Neural cell (in vitro differentiated cells): ENCODE measurements around the gene NKX3-2.

Experiments
- CTCF ChIP-seq: fragments of 450-650 bp; IDR thresholded peaks from 2 replicates; pipeline ENCODE4 v1.5.1; 2014; ENCODE audit warnings: antibody characterized with exemption, mild to moderate bottlenecking, moderate library complexity; ENCODE audit not compliant: poor library complexity, severe bottlenecking
- EZH2 ChIP-seq: fragments of 200-600, 300-800 bp; shearing (Covaris generic), sonication (generic); IDR thresholded peaks from 2 replicates; pipeline ENCODE4 v1.6.1; 2014; ENCODE audit warnings: antibody characterized with exemption, low read length, borderline replicate concordance, mild to moderate bottlenecking; ENCODE audit not compliant: insufficient read depth, poor library complexity, severe bottlenecking
- POLR2AphosphoS5 ChIP-seq: IDR thresholded peaks from 2 replicates; pipeline ENCODE4 v1.6.1; 2012
- RAD21 ChIP-seq: fragments of 450-650 bp; conservative IDR thresholded peaks from 2 replicates; pipeline ENCODE4 v1.6.1; 2014; ENCODE audit warnings: antibody characterized with exemption, mild to moderate bottlenecking, moderate library complexity
- REST ChIP-seq: IDR thresholded peaks from 2 replicates; pipeline ENCODE4 v1.6.1; 2012; ENCODE audit warnings: borderline replicate concordance
- SMC3 ChIP-seq: fragments of 450-650 bp; conservative IDR thresholded peaks from 2 replicates; pipeline ENCODE4 v1.6.1; 2014; ENCODE audit warnings: antibody characterized with exemption, mild to moderate bottlenecking, moderate library complexity; ENCODE audit not compliant: poor library complexity
- TAF1 ChIP-seq: IDR thresholded peaks from 2 replicates; pipeline ENCODE4 v1.6.1; 2012; ENCODE audit warnings: low read depth

- TF ChIP-seq SMC3 (no peak), CTCF (no peak), EZH2 (no peak), POLR2AphosphoS5 (no peak), RAD21 (no peak), TAF1 (no peak), REST (no peak)
These were observed 35.7 kb upstream of the NKX3-2 start for GRCh38 chr4:13580036-13580435.
